NCI-H187 (cell line): ENCODE results near the gene ACIN1.
"Not testable (repeated sequence)": the region's sequence is repeated elsewhere in the genome, so short reads cannot be mapped to it uniquely, and the experiment has no call there.

Experiments used
- DNase-seq, 2 experiments: peaks; one replicate each; lab custom pipeline; 2025; lab: John Stamatoyannopoulos, UW

Gene ACIN1

GRCh38 chr14:23015618-23016017 is 79.3 kb downstream of the ACIN1 start:
- no peak for DNase-seq

GRCh38 chr14:23013749-23014054 is 81.2 kb downstream of the ACIN1 start:
- DNase-seq, result not testable (repeated sequence)

GRCh38 chr14:23013054-23013748 is 81.7 kb downstream of the ACIN1 start:
- DNase-seq, result no peak

- peak; percentile 43 to 84 for DNase-seq
Measured at GRCh38 chr14:23009939-23010726, 84.8 kb downstream of the ACIN1 start, which contains the start of gene C14orf93. TSS of gene C14orf93 (minus strand) at chr14:23010143. CDS start at chr14:22999023, 11,120 bp downstream.

- no peak for DNase-seq
Measured at GRCh38 chr14:23009483-23009938, 85.4 kb downstream of the ACIN1 start.

- DNase-seq, result peak in 1 of 2 experiments; percentile 10
Measured at GRCh38 chr14:23008831-23009230, 86.1 kb downstream of the ACIN1 start.
